Measurements from ENCODE around the gene NTRK3. TPM values are rescaled to one million over a fixed set of nuclear protein-coding genes. Genes with fewer than 3 reads are reported as not detected.

The NTRK3 gene
- total and polyA plus RNA-seq, 2 of the 13 experiments (the other 11 are each of a cell fraction or from before 2014, with no cell fraction given) = not detected

DNA sequence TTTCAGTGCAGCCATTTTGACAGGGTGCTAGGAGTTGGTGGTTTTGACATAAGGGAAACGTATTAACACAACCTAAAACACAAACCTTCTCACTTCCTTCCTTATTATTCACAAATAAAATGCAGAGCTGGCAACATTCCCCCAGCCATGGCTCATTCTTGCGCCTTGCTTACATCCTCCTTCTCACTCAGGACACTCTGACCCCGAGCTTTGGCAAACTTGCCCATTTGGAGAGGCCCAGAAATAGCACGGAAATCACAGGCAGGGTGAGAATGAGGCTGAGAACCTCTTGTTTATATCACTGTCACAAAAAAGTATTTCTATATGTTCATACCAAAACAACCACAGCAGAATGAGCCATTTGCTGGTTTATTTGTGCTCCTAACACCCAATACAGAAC, 244.3 kb downstream of the NTRK3 start:
- no peak for ATAC-seq
- in situ Hi-C loops (cut with HindIII; ENCODE audit: extremely low pct_ligation_motif_present, low pct_unique_long_range_greater_than_20kb) (no loop called here), intact Hi-C loops (cut with micrococcal nuclease; ENCODE audit: unreplicated experiment) (no loop called here)

DNA sequence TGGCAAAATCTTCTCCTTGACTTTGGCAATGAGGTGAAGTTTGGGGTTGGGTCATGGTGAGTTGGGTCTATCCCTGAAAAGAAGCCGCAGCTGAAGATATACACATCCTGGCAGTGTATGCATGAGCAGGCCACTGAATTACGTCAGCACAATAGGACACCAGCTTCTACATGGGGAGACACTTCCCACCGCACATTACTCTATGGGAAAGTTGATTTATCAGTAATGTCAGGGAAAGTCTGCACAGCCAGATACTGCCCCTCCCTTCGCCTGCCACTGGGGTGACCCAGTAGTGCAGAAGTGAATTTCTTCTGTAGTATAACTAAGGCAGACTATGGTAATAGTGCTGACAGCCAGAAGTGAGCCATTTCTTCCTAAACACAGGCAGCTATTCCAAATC, 245.0 kb downstream of the NTRK3 start:
- Histone ChIP-seq H3K4me2 (ENCODE audit: low read depth, low read length) (no peak overlapping the region), H3K4me3 (replicated peaks in 1 of 3; ENCODE audit: insufficient read depth in 1 of 3, low read depth in 2 of 3, low read length in 3 of 3) (no peak overlapping the region), H3K27ac (ENCODE audit: extremely low read length, insufficient read depth, low read length) (no peak overlapping the region), H4K20me1 (ENCODE audit: insufficient read depth, low read length) (no peaks in the 10 kb centered on the region), H2AFZ (ENCODE audit: low read length) (no peak overlapping the region), H3K36me3 (replicated peaks in 1 of 2; ENCODE audit: control insufficient read depth in 1 of 2, insufficient read depth in 2 of 2, low read length in 2 of 2) (no peaks in the 10 kb centered on the region), H3K79me2 (ENCODE audit: insufficient read depth, low read length) (no peaks in the 10 kb centered on the region), H3K9ac (ENCODE audit: insufficient read depth, low read depth, low read length) (no peak overlapping the region), H3K4me1 (ENCODE audit: insufficient read depth, low read length) (no peaks in the 10 kb centered on the region), H3K27me3 (ENCODE audit: control insufficient read depth in 1 of 2, insufficient read depth in 2 of 2, low read length in 2 of 2) (no peaks in the 10 kb centered on the region), H3K9me3 (ENCODE audit: low read length) (no peaks in the 10 kb centered on the region)
- ATAC-seq = no peak
- in situ Hi-C loops (cut with HindIII; ENCODE audit: extremely low pct_ligation_motif_present, low pct_unique_long_range_greater_than_20kb) (no loop called here), intact Hi-C loops (cut with micrococcal nuclease; ENCODE audit: unreplicated experiment) (no loop called here)
- FAIRE-seq = no peak
- ChIA-PET POLR2A (no interaction called here), CTCF (ENCODE audit: low intra/inter-chr PET ratio, low total read pairs) (no interaction called here)
- WGBS (ENCODE audit: low lambda C conversion rate) = 7% methylated on average over 3 of the region's 4 CpGs
- no TSS peak for BruUV-seq (replicated peaks)
- no peak for TF ChIP-seq MEIS2 (CRISPR knock-in tag; IDR thresholded peaks at IDR 0.05)
- no peak for TF ChIP-seq ZNF24 (IDR thresholded peaks at IDR 0.05)
- TF ChIP-seq AGO1 (IDR thresholded peaks at IDR 0.05; ENCODE audit: low read depth, low read length, poor library complexity, severe bottlenecking) = no peak
- TF ChIP-seq CBX1 (IDR thresholded peaks at IDR 0.05; ENCODE audit: low read depth) = no peak
- no peak for TF ChIP-seq PHF21A (CRISPR knock-in tag; IDR thresholded peaks at IDR 0.05)
- no peak for TF ChIP-seq ZNF567 (CRISPR knock-in tag; IDR thresholded peaks at IDR 0.05; ENCODE audit: borderline replicate concordance)
- no peak for TF ChIP-seq ZNF367 (CRISPR knock-in tag; IDR thresholded peaks at IDR 0.05; ENCODE audit: borderline replicate concordance)
- no peak for TF ChIP-seq MIER3 (CRISPR knock-in tag; IDR thresholded peaks at IDR 0.05; ENCODE audit: borderline replicate concordance)
- TF ChIP-seq SSRP1 (CRISPR knock-in tag; IDR thresholded peaks at IDR 0.05) = no peak
- TF ChIP-seq TOPORS (CRISPR knock-in tag; IDR thresholded peaks at IDR 0.05) = no peak
- TF ChIP-seq MTA1 (CRISPR knock-in tag; IDR thresholded peaks at IDR 0.05; ENCODE audit: borderline replicate concordance) = no peak
- TF ChIP-seq ZFP1 (CRISPR knock-in tag; IDR thresholded peaks at IDR 0.05) = no peak
- DNase-seq (ENCODE audit: low spot score) = no peak

More for the DNA sequence above, 244.3 kb downstream of the NTRK3 start:
- Histone ChIP-seq H3K9me3 (ENCODE audit: low read length) (no peaks in the 10 kb centered on the region), H3K4me2 (ENCODE audit: low read depth, low read length) (no peak overlapping the region), H3K4me3 (replicated peaks in 1 of 3; ENCODE audit: insufficient read depth in 1 of 3, low read depth in 2 of 3, low read length in 3 of 3) (no peak overlapping the region), H3K27ac (ENCODE audit: extremely low read length, insufficient read depth, low read length) (no peak overlapping the region), H4K20me1 (ENCODE audit: insufficient read depth, low read length) (no peaks in the 10 kb centered on the region), H2AFZ (ENCODE audit: low read length) (no peak overlapping the region), H3K27me3 (ENCODE audit: control insufficient read depth in 1 of 2, insufficient read depth in 2 of 2, low read length in 2 of 2) (no peaks in the 10 kb centered on the region), H3K79me2 (ENCODE audit: insufficient read depth, low read length) (no peaks in the 10 kb centered on the region), H3K4me1 (ENCODE audit: insufficient read depth, low read length) (no peaks in the 10 kb centered on the region), H3K36me3 (replicated peaks in 1 of 2; ENCODE audit: control insufficient read depth in 1 of 2, insufficient read depth in 2 of 2, low read length in 2 of 2) (no peaks in the 10 kb centered on the region), H3K9ac (ENCODE audit: insufficient read depth, low read depth, low read length) (no peak overlapping the region)
- 7% methylated on average over 4 of the region's 4 CpGs for WGBS (ENCODE audit: low lambda C conversion rate)
- DNase-seq (ENCODE audit: low spot score) = no peak
- no peak for TF ChIP-seq NR2F1 (CRISPR knock-in tag; IDR thresholded peaks at IDR 0.05)
- TF ChIP-seq ARNTL (CRISPR knock-in tag; IDR thresholded peaks at IDR 0.05) = no peak
- no peak for TF ChIP-seq TP53 (CRISPR knock-in tag; conservative IDR thresholded peaks at IDR 0.05)
- TF ChIP-seq, protein P1, sequence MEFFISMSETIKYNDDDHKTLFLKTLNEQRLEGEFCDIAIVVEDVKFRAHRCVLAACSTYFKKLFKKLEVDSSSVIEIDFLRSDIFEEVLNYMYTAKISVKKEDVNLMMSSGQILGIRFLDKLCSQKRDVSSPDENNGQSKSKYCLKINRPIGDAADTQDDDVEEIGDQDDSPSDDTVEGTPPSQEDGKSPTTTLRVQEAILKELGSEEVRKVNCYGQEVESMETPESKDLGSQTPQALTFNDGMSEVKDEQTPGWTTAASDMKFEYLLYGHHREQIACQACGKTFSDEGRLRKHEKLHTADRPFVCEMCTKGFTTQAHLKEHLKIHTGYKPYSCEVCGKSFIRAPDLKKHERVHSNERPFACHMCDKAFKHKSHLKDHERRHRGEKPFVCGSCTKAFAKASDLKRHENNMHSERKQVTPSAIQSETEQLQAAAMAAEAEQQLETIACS (CRISPR knock-in tag; IDR thresholded peaks at IDR 0.05) = no peak
- BruUV-seq (replicated peaks) = no TSS peak
- no peak for FAIRE-seq
- CTCF ChIA-PET (ENCODE audit: low intra/inter-chr PET ratio, low total read pairs) = no interaction called here
- POLR2A ChIA-PET = no interaction called here
